Globus pallidus (tissue), 1 donor: ENCODE data around the gene ZNF426.
"Not testable (repeated sequence)": the region's sequence is repeated elsewhere in the genome, so short reads cannot be mapped to it uniquely, and the experiment has no call there.

Source experiments
- DNase-seq: peaks from one replicate; pipeline ENCODE4 v3.0.0-alpha.2; 2015; ENCODE audit warnings: low spot score

ZNF426 gene

DNA sequence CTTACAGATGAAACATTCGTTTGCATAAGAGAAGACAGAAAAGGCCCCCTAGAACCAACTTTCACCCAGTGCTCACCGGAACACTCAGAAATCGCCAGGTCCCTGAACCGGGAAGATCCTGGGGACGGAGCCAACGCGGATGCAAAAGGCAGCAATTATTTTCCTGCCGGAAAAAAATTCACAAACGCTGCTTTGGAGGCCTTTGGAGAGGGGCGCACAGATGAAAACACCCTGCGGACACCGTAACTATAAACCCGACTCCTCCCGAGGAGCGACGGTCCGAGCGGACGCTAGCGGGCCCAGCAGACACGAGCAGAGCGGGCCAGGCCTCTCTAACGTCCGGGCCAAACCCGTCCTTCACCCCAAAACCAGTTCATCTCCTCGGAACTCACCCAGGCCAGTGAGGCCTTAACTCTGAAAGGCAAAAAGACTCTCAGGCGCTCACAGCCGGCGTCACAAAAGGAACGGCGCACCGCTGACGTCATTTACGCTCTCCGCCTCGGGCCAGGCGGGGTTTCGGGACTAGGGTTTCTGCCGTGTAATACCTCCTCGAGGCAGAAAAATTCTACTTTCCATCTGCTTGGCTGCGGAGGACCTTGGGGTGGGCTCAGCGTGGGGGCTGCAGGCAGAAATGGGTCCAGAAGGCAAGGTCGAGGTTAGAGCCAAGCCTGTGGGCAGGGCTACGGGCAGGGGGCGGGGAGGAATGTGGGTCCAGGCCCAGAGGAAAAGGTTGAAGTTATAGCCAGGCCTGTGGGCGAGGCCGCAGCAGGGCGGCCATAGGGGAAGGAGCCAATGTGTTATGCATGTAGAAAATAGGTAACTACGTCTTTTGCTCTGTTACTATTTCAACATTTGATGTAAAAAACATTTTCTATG, at the start of gene ZNF426:
ZNF426 (minus strand) TSS at position 463 of the 876 bp plus-strand sequence. CDS start 2,413 bp downstream, outside the sequence.
- DNase-seq = peak; percentile 80

- DNase-seq = peak; percentile 31
Measured at GRCh38 chr19:9586764-9587163, 48.3 kb upstream of the ZNF426 start.

DNA sequence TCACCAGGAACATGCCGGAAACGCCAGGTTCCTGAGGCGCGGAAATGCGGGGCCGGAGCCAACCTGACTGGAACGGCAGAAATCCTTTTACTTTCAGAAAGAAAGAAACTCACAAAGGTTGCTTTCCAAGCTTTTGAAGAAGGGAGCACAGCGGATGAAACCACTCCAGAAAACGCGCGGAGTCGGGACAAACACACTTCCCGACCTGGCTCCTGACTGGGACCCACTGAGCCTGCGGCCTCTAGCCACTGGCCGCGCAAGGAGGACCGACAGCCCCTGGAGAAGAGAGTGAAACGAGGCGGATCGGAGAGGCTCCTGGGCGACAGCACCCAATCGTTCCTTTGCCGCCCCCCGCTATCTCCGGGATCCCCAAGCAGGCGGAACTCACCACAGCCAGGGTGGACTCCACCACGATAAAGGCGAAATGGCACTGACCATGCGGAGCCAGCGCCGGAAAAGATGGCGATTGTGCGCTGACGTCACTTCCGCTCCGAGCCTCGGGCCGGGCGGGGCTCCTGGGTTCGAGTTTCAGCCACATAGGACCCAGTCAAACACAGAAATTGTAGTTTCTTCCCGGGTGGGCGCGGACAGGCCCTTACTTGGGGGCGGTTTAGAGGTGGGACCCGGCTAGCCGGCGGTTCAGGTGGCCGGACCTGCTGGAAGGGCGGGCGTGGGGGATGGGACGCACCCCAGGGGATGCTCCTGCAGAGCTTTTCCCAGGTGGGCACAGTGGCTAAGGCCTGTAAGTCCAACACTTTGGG, 45.8 kb upstream of the ZNF426 start, which contains the start of gene ZNF121:
ZNF121 (minus strand) TSS at position 432 of the 761 bp plus-strand sequence. CDS start 16,407 bp downstream, outside the sequence.
- peak; percentile 82 for DNase-seq

DNA sequence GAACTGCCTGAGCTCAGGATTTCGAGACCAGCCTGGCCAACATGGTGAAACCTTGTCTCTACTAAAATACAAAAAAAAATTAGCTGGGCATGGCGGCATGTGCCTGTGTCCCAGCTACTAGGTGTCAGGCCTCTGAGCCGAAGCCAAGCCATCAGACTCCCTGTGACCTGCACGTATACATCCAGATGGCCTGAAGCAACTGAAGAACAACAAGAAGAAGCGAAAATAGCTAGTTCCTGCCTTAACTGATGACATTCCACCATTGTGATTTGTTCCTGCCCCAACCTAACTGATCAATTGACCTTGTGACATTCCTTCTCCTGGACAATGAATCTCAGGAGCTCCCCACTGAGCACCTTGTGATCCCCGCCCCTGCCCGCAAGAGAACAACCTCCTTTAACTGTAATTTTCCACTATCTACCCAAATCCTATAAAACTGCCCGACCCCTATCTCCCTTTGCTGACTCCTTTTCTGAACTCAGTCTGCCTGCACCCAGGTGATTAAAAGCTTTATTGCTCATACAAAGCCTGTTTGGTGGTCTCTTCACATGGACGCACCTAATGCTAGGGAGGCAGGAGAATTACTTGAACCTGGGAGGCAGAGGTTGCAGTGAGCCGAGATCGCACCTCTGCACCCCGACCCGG, 43.8 kb upstream of the ZNF426 start:
- DNase-seq = not testable (repeated sequence)

- DNase-seq = no peak
Measured at GRCh38 chr19:9580728-9581127, 42.3 kb upstream of the ZNF426 start.

DNA sequence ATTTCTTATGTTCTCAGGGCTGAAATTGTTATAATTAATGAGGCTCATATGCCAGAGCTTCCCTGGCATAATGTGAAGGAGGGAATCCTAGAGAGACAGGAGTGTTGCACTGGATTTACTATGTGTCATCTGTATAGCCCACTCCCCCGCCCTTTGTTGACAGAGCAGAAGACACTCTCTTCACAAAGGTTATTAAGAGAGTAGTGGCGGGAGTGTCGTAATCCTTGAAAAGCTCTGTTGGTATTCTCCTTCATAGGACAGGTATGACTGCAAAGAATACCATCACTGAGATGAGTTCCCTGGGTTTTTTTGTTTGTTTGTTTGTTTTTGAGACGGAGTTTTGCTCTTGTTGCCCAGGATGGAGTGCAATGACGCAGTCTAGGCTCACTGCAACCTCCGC, 31.8 kb upstream of the ZNF426 start:
- DNase-seq = no peak

DNA sequence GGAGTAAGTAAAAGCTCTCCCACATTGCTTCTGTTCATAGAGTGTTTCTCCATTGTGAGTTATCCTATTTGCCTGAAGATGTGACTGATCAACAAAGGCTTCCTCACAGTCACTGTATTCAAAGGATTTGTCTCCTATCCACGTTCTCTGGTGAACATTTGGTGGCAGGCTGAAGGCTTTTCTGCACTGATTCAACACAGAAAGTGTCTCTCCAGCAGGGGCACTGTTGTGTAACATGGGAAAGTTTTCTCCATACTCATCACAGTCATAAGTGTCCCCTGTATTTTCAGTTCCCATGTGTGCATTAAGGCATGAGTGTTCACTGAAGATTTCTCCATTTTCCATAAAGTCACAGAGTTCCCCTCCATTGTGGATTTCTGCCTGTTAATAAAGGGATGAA, 28.3 kb upstream of the ZNF426 start:
- no peak for DNase-seq

DNA sequence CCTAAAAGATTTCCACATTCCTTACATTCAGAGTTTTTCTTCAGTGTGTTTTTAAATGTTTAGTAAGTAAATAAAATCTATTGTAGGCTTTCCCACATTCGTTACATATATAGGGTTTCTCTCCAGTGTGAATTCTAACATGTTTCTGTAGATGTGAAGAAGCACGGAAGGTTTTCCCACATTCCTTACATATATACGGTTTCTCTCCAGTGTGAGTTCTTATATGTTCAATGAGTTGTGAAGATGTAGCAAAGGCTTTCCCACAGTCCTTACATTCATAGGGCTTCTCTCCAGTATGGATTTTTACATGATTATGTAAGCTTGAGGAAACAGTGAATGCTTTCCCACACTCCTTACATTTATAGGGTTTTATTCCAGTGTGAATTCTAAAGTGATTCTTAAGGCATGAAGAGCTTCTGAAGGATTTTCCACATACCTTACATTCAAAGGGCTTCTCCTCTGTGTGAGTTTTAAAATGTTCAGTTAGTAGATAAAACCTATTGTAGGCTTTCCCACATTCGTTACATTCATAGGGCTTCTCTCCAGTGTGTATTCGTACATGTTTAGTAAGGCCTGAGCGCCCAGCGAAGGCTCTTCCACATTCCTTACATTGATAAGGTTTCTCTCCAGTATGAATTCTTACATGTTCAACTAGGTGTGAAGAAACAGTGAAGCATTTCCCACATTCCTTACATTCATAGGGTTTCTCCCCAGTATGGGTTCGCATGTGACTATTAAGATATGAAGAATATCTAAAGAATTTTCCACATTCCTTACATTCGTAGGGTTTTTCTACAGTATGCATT, 27.7 kb upstream of the ZNF426 start:
- DNase-seq = no peak

DNA sequence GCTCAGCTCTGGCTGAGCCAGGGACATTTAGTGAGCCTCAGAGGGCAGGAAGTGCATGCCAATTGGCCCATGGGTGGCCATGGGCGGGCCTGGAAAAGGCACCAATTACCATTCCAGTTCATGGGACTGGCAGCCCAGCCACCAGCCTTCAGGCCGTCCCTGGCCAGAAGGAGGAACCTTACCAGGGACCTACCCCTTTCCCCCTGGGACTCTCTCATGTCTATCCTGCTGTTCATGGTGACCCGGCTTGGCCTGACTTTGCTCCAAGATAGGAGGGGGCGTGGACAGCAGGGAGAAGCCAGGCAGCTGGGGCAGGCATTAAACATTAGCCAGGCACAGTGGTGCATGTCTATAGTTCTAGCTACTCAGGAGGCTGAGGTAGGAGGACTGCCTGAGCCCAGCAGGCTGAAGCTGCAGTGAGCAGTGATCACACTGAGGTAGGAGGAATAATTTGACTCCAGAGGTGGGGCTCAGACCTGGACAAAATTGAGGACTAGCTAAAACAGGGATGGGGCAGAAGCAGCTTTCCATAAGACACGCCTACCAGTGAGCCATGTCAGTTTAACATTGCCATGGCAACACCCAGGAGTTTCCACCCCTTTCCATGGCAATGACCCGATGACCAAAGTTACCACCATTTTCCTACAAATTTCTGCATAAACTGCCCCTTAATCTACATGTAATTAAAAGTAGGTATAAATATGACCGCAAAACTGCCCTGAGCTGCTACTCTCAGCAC, 14.3 kb upstream of the ZNF426 start:
- DNase-seq = no peak

GRCh38 chr19:9547870-9548269, 9.4 kb upstream of the ZNF426 start:
- DNase-seq = no peak

DNA sequence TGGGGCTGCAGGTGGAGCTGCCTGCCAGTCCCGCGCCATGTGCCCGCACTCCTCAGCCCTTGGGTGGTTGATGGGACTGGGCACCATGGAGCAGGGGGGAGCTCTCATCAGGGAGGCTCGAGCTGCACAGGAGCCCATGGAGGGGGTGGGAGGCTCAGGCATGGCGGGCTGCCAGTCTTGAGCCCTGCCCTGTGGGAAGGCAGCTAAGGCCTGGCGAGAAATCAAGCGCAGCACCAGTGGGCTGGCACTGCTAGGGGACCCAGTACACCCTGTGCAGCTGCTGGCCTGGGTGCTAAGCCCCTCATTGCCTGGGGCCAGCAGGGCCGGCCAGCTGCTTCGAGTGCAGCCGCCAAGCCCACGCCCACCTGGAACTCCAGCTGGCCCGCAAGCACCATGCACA, 2.8 kb upstream of the ZNF426 start:
- not testable (repeated sequence) for DNase-seq

- not testable (repeated sequence) for DNase-seq
Measured at GRCh38 chr19:9539921-9540320, 1.5 kb upstream of the ZNF426 start.

GRCh38 chr19:9539201-9539600, 756 bp upstream of the ZNF426 start:
- not testable (repeated sequence) for DNase-seq

GRCh38 chr19:9535934-9536333, 2.5 kb downstream of the ZNF426 start:
- DNase-seq = no peak

GRCh38 chr19:9531933-9532332, 6.5 kb downstream of the ZNF426 start:
- no peak for DNase-seq

- DNase-seq = no peak
Measured at GRCh38 chr19:9528757-9529336, 9.6 kb downstream of the ZNF426 start.

DNA sequence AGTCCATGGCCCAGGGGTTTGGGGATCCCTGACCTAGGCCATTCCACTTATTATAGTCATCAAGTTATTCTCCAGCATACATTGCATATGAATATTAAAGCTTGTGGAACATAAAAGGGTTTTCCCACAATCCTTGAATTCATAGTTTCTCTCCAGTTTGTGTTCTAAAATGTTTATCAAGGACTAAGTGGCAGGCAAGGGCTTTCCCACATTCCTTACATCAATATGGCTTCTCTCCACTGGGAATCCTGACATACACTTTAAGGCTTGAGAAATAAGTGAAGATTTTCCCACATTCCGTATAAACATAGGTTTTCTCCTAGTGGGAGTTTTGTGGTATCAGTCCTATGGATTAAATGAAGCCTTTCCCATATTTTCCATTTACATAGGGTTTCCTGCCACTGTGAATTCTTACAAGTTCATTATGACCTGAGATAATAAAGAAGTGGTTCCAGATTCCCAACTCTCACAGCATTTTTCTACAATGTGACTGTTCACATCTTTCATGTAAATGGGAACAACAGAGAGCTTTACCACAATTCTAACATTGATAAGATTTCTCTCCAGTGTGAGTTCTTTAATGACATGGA, 14.5 kb downstream of the ZNF426 start:
- no peak for DNase-seq

GRCh38 chr19:9507285-9507684, 31.2 kb downstream of the ZNF426 start:
- DNase-seq = no peak

DNA sequence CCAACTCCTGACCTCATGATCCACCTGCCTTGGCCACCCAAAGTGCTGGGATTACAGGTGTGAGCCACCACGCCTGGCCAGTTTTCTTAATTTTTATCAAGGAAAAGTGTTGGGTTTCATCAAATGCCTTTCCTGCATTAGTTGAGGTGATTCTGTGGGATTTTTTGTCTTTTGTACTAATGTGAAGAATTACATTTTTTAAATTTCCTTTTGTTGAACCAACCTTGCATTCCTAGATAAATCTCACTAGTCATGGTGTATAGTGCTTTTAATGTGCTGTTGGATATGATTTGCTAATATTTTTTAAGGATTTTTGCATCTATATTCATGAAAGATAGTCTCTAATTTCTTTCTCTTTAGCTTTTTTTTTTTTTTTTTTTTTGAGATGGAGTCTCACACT, 37.6 kb downstream of the ZNF426 start:
- no peak for DNase-seq
